HEK293 (cell line): ENCODE data around the gene MED15.

Experiments used
- CTCF ChIA-PET: fragments of 350-600 bp; formaldehyde crosslinking; extraction: SDS; loops from one replicate; lab custom pipeline; 2021; ENCODE audit warnings: antibody characterized with exemption; lab: Yijun Ruan, JAX
- POLR2A ChIA-PET: fragments of 300-600 bp; formaldehyde crosslinking; extraction: SDS; loops from one replicate; lab custom pipeline; 2020; ENCODE audit warnings: antibody characterized with exemption, inconsistent platforms; lab: Yijun Ruan, JAX
- H3K27ac ChIP-seq: fragments of 200-500 bp; sonication (Bioruptor generic); 2 replicates; pipeline ENCODE4 v1.5.1; 2014; ENCODE audit warnings: low read depth, low read length, control low read depth, inconsistent platforms; ENCODE audit errors: extremely low read depth
- H3K36me3 ChIP-seq, 2 experiments: fragments of 200-500 bp in 1 of 2; sonication (Bioruptor generic) in 1 of 2; 1 replicate in 1 of 2; 2 replicates in 1 of 2; pipeline ENCODE4 v1.5.1; 2014 to 2017; ENCODE audit warnings: inconsistent platforms in 2 of 2, low read length in 2 of 2; ENCODE audit not compliant: control insufficient read depth in 2 of 2, insufficient read depth in 1 of 2
- H3K4me1 ChIP-seq: fragments of 200-500 bp; sonication (Bioruptor generic); 2 replicates; pipeline ENCODE4 v1.5.1; 2014; ENCODE audit warnings: mild to moderate bottlenecking, low read length, inconsistent platforms; ENCODE audit not compliant: control insufficient read depth, insufficient read depth
- H3K4me3 ChIP-seq: 2 replicates; pipeline ENCODE4 v1.5.1; 2011; ENCODE audit warnings: low read depth, mild to moderate bottlenecking, control low read depth, low read length, moderate library complexity
- H3K9me3 ChIP-seq: fragments of 200-500 bp; sonication (Bioruptor generic); 2 replicates; pipeline ENCODE4 v1.5.1; 2014; ENCODE audit warnings: low read depth, low read length, inconsistent platforms; ENCODE audit not compliant: control insufficient read depth, insufficient read depth
- EGR2 ChIP-seq: fragments of 450-650 bp; formaldehyde crosslinking; IDR thresholded peaks from 2 replicates; pipeline ENCODE4 v1.5.1; 2016; ENCODE audit warnings: low read depth, missing biosample characterization, missing genetic modification characterization
- HOXC10 ChIP-seq: sonication (generic); formaldehyde crosslinking; IDR thresholded peaks from 2 replicates; pipeline ENCODE4 v1.8.1; 2023; ENCODE audit warnings: mild to moderate bottlenecking, missing genetic modification reagents
- KLF17 ChIP-seq: fragments of 450-650 bp; formaldehyde crosslinking; IDR thresholded peaks from 2 replicates; pipeline ENCODE4 v1.5.1; 2016; ENCODE audit warnings: missing biosample characterization, missing genetic modification characterization
- REPIN1 ChIP-seq: fragments of 450-650 bp; formaldehyde crosslinking; IDR thresholded peaks from 2 replicates; pipeline ENCODE4 v1.5.1; 2017; ENCODE audit warnings: missing biosample characterization, missing genetic modification characterization, low read depth
- SCRT1 ChIP-seq: fragments of 450-650 bp; formaldehyde crosslinking; IDR thresholded peaks from 2 replicates; pipeline ENCODE4 v1.5.1; 2016; ENCODE audit warnings: missing biosample characterization, missing genetic modification characterization, borderline replicate concordance
- ZFP3 ChIP-seq: fragments of 450-650 bp; formaldehyde crosslinking; IDR thresholded peaks from 2 replicates; pipeline ENCODE4 v1.5.1; 2016; ENCODE audit warnings: low read depth, missing biosample characterization, missing genetic modification characterization
- ZFP69B ChIP-seq: fragments of 450-650 bp; formaldehyde crosslinking; IDR thresholded peaks from 2 replicates; pipeline ENCODE4 v1.5.1; 2016; ENCODE audit warnings: missing biosample characterization, missing genetic modification characterization
- ZNF174 ChIP-seq: fragments of 450-650 bp; formaldehyde crosslinking; IDR thresholded peaks from 2 replicates; pipeline ENCODE4 v1.5.0; 2017; ENCODE audit warnings: missing biosample characterization, mild to moderate bottlenecking, missing genetic modification characterization
- ZNF202 ChIP-seq: fragments of 450-650 bp; formaldehyde crosslinking; IDR thresholded peaks from 2 replicates; pipeline ENCODE4 v1.5.1; 2016; ENCODE audit warnings: missing biosample characterization, missing genetic modification characterization, borderline replicate concordance
- ZNF747 ChIP-seq: fragments of 450-650 bp; formaldehyde crosslinking; IDR thresholded peaks from 2 replicates; pipeline ENCODE4 v1.5.1; 2016; ENCODE audit warnings: missing biosample characterization, missing genetic modification characterization
- TF ChIP-seq, protein P1 (sequence below): fragments of 450-650 bp; formaldehyde crosslinking; IDR thresholded peaks from 2 replicates; pipeline ENCODE4 v1.5.1; 2016; ENCODE audit warnings: missing biosample characterization, missing genetic modification characterization
- TF ChIP-seq, protein P2 (sequence below): fragments of 450-650 bp; formaldehyde crosslinking; IDR thresholded peaks from 2 replicates; pipeline ENCODE4 v1.5.1; 2016; ENCODE audit warnings: missing biosample characterization, missing genetic modification characterization
- TF ChIP-seq, protein P3 (sequence below): fragments of 450-650 bp; IDR thresholded peaks from 2 replicates; pipeline ENCODE4 v1.5.1; 2018; ENCODE audit warnings: missing biosample characterization, missing genetic modification characterization
- TF ChIP-seq, protein P4 (sequence below): fragments of 450-650 bp; formaldehyde crosslinking; IDR thresholded peaks from 2 replicates; pipeline ENCODE4 v1.5.1; 2016; ENCODE audit warnings: missing biosample characterization, missing genetic modification characterization

Gene MED15

DNA sequence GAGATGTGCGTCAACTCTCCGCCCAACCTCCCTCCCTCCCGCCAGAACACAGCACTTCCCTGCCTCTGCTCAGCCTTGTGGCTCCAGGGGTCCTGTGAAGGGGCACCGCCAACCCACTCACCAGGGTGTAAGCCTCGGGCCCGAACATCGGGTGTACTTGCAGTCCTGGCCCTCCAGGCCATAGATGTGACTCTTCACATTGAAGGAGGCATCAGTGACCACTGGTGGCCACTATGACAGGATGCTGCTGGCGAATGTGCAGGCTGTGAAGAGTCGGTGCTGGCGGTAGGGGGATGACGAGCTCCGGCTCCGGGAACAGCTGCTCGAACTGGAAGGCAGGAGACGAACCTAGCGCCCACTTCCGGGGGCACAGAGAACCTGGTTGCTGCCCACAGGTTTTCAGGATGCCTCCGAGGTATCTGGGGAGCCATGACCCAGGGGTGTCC, 97.4 kb downstream of the MED15 start:
- H3K27ac ChIP-seq = no peak overlapping the region
- H3K4me3 ChIP-seq = no peak overlapping the region
- H3K4me1 ChIP-seq = no peaks in the 10 kb centered on the region
- no peak for TF ChIP-seq KLF17 (tag by site-specific recombination)
- no peak for TF ChIP-seq ZNF174
- TF ChIP-seq, protein P1, sequence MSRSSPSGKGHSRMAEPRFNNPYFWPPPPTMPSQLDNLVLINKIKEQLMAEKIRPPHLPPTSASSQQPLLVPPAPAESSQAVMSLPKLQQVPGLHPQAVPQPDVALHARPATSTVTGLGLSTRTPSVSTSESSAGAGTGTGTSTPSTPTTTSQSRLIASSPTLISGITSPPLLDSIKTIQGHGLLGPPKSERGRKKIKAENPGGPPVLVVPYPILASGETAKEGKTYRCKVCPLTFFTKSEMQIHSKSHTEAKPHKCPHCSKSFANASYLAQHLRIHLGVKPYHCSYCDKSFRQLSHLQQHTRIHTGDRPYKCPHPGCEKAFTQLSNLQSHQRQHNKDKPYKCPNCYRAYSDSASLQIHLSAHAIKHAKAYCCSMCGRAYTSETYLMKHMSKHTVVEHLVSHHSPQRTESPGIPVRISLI = no peak
- TF ChIP-seq ZFP69B (tag by site-specific recombination) = no peak
- TF ChIP-seq, protein P2, sequence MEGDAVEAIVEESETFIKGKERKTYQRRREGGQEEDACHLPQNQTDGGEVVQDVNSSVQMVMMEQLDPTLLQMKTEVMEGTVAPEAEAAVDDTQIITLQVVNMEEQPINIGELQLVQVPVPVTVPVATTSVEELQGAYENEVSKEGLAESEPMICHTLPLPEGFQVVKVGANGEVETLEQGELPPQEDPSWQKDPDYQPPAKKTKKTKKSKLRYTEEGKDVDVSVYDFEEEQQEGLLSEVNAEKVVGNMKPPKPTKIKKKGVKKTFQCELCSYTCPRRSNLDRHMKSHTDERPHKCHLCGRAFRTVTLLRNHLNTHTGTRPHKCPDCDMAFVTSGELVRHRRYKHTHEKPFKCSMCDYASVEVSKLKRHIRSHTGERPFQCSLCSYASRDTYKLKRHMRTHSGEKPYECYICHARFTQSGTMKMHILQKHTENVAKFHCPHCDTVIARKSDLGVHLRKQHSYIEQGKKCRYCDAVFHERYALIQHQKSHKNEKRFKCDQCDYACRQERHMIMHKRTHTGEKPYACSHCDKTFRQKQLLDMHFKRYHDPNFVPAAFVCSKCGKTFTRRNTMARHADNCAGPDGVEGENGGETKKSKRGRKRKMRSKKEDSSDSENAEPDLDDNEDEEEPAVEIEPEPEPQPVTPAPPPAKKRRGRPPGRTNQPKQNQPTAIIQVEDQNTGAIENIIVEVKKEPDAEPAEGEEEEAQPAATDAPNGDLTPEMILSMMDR = no peak
- no peak for TF ChIP-seq REPIN1 (tag by site-specific recombination)
- TF ChIP-seq ZNF202 (tag by site-specific recombination) = no peak
- TF ChIP-seq, protein P3, sequence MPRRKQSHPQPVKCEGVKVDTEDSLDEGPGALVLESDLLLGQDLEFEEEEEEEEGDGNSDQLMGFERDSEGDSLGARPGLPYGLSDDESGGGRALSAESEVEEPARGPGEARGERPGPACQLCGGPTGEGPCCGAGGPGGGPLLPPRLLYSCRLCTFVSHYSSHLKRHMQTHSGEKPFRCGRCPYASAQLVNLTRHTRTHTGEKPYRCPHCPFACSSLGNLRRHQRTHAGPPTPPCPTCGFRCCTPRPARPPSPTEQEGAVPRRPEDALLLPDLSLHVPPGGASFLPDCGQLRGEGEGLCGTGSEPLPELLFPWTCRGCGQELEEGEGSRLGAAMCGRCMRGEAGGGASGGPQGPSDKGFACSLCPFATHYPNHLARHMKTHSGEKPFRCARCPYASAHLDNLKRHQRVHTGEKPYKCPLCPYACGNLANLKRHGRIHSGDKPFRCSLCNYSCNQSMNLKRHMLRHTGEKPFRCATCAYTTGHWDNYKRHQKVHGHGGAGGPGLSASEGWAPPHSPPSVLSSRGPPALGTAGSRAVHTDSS (tag by site-specific recombination) = no peak
- TF ChIP-seq, all 188 proteins: peak for 0
- POLR2A ChIA-PET = no interaction called here
- H3K36me3 ChIP-seq = no peaks in the 10 kb centered on the region
- CTCF ChIA-PET = interaction anchor here (0.6 to 3.0 kb wide), 7 partner anchors 31 to 335 kb away, joined by 3 to 11 read pairs (median 4); no protein-coding TSS in a partner anchor
- no peaks in the 10 kb centered on the region for H3K9me3 ChIP-seq

DNA sequence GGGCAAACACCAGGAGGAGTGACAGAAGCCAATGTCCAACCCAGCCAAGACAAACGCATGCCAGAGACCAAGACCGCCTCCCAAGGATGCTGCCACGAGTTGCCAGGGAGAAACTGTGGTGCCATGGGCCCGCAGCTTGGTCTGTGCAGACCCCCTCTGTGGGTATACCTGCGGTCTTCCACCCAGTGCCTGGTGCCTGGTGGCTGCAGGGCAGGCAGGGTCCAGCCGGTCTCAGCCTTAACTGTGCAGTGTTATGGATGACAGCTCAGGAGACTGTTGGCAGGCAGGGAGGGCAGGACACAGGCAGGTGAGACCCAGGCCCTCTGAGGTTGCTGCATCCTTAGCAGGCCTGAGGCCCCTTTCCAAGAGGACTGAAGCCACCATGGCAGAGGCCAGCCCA, 97.9 kb downstream of the MED15 start:
- Histone ChIP-seq H3K9me3 (no peaks in the 10 kb centered on the region), H3K4me1 (no peaks in the 10 kb centered on the region), H3K4me3 (no peak overlapping the region), H3K36me3 (no peaks in the 10 kb centered on the region), H3K27ac (no peak overlapping the region)
- CTCF ChIA-PET = interaction anchor here (0.6 to 3.0 kb wide), 12 partner anchors 10 to 336 kb away, joined by 3 to 11 read pairs (median 4); no protein-coding TSS in a partner anchor
- TF ChIP-seq, protein P4, sequence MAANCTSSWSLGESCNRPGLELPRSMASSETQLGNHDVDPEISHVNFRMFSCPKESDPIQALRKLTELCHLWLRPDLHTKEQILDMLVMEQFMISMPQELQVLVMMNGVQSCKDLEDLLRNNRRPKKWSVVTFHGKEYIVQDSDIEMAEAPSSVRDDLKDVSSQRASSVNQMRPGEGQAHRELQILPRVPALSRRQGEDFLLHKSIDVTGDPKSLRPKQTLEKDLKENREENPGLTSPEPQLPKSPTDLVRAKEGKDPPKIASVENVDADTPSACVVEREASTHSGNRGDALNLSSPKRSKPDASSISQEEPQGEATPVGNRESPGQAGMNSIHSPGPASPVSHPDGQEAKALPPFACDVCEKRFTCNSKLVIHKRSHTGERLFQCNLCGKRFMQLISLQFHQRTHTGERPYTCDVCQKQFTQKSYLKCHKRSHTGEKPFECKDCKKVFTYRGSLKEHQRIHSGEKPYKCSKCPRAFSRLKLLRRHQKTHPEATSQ = no peak
- no peak for TF ChIP-seq ZNF747 (tag by site-specific recombination)
- TF ChIP-seq SCRT1 (tag by site-specific recombination) = no peak
- TF ChIP-seq HOXC10 (CRISPR knock-in tag) = no peak
- no peak for TF ChIP-seq ZFP3 (tag by site-specific recombination)
- TF ChIP-seq EGR2 (tag by site-specific recombination) = no peak
- POLR2A ChIA-PET = no interaction called here
